ENCODE results near the gene CLCN3.
"Not testable (repeated sequence)": the region's sequence is repeated elsewhere in the genome, so short reads cannot be mapped to it uniquely, and the experiment has no call there.

Gene CLCN3

GRCh38 chr4:169658196-169658595, 37.8 kb downstream of the CLCN3 start:
- DNase-seq = no peak

DNA sequence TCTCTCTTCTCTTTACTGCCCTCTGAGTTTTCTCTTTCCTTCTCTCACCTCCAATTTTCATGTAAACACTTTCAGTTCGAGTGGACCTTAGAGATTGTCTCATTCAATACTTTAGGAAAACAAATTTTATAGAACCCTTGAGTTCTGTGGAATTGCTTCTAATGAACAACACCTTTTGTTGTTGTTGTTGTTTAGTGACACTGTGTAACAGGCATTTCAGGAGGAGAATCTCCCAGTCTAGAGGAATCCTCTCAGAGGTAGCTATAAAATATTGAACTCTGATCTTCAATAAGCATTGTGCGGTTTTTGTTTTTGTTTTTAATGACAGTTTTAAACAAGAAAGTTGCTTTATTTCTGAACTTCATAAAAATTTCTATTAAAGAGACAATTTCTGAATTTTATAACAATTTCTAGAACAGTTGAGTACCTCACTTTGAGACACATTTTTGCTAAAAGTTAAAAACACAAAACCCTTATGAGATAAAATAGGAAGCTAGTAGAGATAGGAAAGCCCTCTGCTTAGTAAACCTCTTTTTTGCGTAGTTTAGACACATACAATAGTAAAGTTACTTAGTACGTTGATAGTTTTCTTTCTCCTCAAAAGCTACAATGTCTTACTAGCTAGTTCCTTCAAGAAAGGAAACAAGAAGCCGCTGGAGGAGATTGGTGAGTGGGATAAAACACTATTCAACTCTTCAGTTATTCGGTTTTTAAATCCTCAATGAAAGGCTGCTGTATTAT, 38.8 kb downstream of the CLCN3 start:
- DNase-seq = no peak

DNA sequence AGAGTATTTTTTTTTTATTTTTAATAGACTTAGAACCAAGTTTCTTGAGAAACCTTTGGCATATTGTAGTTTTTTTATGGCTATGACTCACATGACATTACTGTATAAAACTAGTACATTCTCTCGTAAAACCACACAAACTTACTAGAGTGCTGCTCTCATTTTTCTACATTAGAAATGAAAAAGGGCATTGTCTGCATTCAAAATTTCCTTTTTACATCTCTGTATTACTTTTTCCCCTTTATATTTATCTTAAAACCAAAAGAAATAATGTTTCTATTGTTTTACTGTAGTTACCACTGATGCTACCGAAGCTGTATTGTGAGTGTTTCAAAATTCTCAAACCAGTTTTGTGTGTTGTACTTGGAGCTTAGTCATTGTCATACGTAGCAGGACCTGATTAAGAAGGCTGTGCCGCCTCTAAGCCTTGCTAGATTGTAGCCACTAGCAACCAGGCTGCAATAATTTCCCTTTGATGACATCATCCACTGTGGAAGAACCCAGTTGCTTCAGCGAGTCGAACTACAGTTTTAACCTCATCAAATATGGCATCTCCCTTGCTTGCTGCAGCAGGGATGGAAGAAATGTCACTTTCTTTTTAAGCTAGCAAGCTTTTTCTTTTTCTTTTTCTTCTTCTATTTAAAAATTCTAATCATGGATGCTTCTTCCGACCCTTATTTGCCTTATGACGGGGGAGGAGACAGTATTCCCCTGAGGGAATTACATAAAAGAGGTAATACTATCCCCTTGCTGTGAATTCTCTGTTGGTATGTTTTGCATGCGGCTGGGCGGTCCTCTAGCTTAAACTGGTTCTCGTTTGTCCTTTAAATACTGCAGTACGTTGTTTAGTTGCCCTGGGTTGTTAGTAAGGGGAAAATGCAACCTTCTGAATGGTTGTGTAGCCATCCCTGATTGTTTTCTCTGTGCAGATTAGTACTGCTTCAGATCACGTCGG, 39.6 kb downstream of the CLCN3 start:
- DNase-seq = peak; percentile 84

GRCh38 chr4:169660929-169661328, 40.6 kb downstream of the CLCN3 start:
- DNase-seq = peak; percentile 1

DNA sequence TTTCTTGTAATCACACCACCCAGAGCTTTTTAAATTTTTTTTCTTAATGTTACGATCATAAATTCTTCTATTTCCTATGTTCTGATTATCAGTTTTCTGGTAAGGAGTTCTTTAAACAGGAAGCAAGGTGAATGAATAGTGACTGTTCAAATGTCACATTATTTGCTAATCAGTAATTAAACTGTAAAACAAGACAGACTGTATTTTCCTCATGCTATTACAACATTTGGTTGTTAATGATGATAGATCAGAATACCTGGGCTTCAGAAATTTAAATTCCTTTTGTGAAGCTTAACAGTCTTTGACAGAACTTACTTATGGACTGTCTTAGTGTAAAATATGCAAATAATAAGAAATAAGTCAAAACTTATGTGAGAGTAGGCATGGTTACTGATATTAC, 41.4 kb downstream of the CLCN3 start:
- DNase-seq = no peak

GRCh38 chr4:169662206-169662605, 41.8 kb downstream of the CLCN3 start:
- DNase-seq = peak; percentile 30

- DNase-seq = no peak
Measured at GRCh38 chr4:169663402-169663801, 43.0 kb downstream of the CLCN3 start.

DNA sequence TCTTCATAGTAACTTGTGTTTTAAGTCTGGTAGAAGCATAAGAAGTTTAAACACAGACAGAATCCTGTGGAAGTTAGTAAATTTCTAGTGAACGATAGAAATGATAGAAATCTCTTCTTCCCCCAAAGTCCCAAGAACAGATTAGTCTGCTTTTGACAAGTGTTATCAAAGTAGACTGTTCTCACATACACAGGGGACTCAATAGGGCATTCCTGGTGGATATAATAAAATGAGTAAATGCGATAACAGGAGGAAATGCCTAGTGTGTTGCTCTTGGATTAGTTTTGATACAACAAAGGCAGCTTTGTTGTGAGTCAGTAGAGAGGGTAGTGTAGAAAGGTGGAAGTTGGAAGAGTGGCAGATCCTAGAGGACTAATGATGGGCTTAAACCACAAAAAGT, 43.5 kb downstream of the CLCN3 start:
- no peak for DNase-seq

- no peak for DNase-seq
Measured at GRCh38 chr4:169664615-169665014, 44.2 kb downstream of the CLCN3 start.

- DNase-seq = no peak
Measured at GRCh38 chr4:169665046-169665737, 44.8 kb downstream of the CLCN3 start.

DNA sequence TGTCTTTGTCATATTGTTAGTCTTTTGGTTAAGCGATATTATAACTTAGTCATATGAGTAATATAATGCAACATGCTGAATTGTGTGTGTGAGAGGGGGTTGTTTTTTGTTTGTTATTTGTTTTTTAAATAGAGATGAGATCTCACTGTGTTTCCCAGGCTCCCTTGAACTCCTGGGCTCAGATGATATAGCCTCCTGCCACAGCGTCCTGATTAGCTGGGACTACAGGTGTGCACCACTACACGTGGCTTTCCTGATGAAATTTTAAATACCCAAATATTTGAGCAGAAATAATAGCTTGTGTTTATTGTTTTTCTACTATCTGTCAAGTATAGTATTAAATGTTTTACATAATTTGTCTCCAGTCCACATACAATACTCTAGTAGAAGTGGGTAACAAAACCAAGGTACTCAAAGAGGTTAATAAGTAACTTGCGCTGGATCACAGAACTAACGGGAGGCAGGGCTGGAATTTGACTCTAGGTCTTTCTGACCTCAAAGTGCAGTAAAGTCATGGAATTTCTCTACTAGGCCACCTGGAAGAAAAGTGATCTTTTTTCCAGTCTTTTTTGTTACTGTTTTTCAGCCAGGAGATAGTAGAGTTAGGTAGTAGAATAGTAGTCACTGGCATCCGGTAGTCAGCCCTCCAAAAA, 47.8 kb downstream of the CLCN3 start:
- no peak for DNase-seq

- no peak for DNase-seq
Measured at GRCh38 chr4:169675825-169676224, 55.4 kb downstream of the CLCN3 start.

DNA sequence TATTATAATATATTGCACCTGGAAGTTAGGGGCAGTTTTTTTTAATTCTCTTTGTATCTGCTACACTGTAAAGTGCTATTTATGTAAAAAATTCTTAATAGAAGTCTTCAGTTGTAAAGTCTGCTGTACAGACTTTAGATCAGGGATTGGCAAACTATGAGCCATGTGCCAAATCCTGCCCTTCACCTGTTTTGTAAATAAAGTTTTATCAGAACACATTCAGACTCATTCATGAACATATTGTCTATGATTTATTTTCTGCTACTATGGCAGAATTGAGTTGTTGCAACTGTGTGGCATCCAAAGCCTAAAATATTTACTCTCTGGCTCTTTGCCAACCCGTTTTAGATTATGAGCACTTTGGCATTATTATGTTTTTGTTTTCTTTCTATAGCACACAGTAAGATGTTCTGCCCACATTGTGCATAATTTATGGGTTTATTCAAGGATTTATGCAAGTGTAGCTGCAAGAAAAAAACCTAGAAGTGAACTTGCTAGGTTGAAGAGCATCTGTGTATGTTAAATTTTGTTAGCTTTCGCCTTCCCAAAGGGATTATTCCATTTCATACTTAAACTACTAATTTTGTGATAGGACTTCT, 56.9 kb downstream of the CLCN3 start:
- DNase-seq = no peak

DNA sequence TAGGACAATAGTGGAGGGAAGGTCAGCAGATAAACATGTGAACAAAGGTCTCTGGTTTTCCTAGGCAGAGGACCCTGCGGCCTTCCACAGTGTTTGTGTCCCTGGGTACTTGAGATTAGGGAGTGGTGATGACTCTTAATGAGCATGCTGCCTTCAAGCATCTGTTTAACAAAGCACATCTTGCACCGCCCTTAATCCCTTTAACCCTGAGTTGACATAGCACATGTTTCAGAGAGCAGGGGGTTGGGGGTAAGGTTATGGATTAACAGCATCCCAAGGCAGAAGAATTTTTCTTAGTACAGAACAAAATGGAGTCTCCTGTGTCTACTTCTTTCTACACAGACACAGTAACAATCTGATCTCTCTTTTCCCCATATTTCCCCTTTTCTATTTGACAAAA, 58.1 kb downstream of the CLCN3 start:
- not testable (repeated sequence) for DNase-seq

DNA sequence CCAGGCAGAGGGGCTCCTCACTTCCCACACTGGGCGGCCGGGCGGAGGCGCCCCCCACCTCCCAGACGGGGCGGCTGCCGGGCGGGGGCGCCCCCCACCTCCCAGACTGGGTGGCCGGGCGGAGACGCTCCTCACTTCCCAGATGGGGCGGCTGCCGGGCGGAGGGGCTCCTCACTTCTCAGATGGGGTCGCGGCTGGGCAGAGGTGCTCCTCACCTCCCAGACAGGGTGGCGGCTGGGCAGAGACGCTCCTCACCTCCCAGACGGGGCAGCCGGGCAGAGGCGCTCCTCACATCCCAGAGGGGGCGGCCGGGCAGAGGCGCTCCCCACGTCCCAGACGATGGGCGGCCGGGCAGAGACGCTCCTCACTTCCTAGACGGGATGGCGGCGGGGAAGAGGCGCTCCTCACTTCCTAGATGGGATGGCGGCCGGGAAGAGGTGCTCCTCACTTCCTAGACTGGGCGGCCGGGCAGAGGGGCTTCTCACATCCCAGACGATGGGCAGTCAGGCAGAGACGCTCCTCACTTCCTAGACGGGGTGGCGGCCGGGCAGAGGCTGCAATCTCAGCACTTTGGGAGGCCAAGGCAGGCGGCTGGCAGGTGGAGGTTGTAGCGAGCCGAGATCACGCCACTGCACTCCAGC, 58.7 kb downstream of the CLCN3 start:
- not testable (repeated sequence) for DNase-seq

- DNase-seq = no peak
Measured at GRCh38 chr4:169682372-169683047, 62.1 kb downstream of the CLCN3 start.

- no peak for DNase-seq
Measured at GRCh38 chr4:169689681-169690080, 69.3 kb downstream of the CLCN3 start.

DNA sequence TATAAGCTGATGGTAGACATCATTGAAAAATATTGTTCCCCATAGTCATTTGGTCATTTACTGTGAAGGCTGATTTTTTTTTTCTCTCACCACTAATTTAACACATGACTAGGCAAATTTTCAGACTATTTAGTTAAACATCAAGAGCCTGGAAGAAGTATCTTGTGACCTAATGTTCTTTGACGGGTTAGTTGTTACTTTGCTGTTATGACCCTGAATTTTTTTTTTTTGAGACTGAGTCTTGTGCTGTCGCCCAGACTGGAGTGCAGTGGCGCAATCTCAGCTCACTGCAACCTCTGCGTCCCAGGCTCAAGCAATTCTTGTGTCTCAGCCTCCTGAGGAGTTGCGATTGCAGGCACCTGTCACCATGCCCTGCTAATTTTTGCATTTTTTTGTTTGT, 70.4 kb downstream of the CLCN3 start:
- DNase-seq = no peak

GRCh38 chr4:169698331-169698730, 78.0 kb downstream of the CLCN3 start:
- DNase-seq = no peak

- DNase-seq = no peak
Measured at GRCh38 chr4:169707958-169708643, 87.7 kb downstream of the CLCN3 start.

DNA sequence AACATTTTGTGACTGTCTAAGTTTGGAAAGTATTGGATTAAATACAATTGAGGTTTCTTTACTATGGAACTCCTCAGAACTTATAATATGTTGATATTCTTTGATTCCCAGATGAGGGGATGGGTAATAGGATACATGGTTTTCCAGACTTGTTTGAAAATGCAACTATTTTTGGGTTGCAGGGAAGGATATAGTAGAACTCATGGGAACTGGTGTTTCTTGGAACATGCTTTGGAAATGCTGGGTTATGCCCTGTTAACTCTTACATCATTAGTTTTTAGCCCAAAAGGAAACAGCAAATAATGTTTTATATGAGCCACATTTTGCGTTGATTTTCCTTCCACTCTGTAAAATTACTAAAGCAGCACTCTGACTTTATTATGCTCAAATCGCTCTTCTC, 95.4 kb downstream of the CLCN3 start:
- no peak for DNase-seq

All from NCI-H146 (cell line).